BJ (cell line): Measurements from ENCODE around the gene HOXB3. TPM values are rescaled to one million over a fixed set of nuclear protein-coding genes. Genes with fewer than 3 reads are reported as not detected.

Experiments
- CTCF ChIA-PET: fragments of 350-600 bp; formaldehyde crosslinking; extraction: SDS; loops from one replicate; lab custom pipeline; 2021; ENCODE audit warnings: antibody characterized with exemption, inconsistent platforms; lab: Yijun Ruan, JAX
- POLR2A ChIA-PET: fragments of 300-600 bp; sonication (Branson Sonifier 250); formaldehyde crosslinking; extraction: SDS; loops from one replicate; lab custom pipeline; 2021; ENCODE audit warnings: antibody characterized with exemption; lab: Charles Lee
- DNase-seq: peaks from one replicate; pipeline ENCODE4 v3.0.0-alpha.2; 2011; ENCODE audit warnings: low read depth
- H3K27me3 ChIP-seq: 2 replicates; pipeline ENCODE4 v1.6.0; 2011; ENCODE audit warnings: low read length; ENCODE audit not compliant: control insufficient read depth, insufficient read depth
- H3K36me3 ChIP-seq: 2 replicates; pipeline ENCODE4 v1.5.1; 2011; ENCODE audit warnings: low read length; ENCODE audit not compliant: control insufficient read depth, insufficient read depth
- H3K4me3 ChIP-seq: 2 replicates; pipeline ENCODE4 v1.5.1; 2011; ENCODE audit warnings: low read depth, mild to moderate bottlenecking, control low read depth, low read length
- polyA plus RNA-seq: library from polyadenylated mRNA; depleted of rRNA; stranded (reverse); fragments of >200 nt; gene quantifications from 2 replicates; pipeline ENCODE4 v1.2.3, GENCODE V29; 2011
- TF ChIP-seq, protein P1 (sequence below): IDR thresholded peaks from 2 replicates; pipeline ENCODE4 v1.5.1; 2011; ENCODE audit warnings: low read depth, mild to moderate bottlenecking, control low read depth, inconsistent platforms, low read length, moderate library complexity; ENCODE audit not compliant: insufficient read depth

The HOXB3 gene
- polyA plus RNA-seq, 1 experiment, result not detected

DNA sequence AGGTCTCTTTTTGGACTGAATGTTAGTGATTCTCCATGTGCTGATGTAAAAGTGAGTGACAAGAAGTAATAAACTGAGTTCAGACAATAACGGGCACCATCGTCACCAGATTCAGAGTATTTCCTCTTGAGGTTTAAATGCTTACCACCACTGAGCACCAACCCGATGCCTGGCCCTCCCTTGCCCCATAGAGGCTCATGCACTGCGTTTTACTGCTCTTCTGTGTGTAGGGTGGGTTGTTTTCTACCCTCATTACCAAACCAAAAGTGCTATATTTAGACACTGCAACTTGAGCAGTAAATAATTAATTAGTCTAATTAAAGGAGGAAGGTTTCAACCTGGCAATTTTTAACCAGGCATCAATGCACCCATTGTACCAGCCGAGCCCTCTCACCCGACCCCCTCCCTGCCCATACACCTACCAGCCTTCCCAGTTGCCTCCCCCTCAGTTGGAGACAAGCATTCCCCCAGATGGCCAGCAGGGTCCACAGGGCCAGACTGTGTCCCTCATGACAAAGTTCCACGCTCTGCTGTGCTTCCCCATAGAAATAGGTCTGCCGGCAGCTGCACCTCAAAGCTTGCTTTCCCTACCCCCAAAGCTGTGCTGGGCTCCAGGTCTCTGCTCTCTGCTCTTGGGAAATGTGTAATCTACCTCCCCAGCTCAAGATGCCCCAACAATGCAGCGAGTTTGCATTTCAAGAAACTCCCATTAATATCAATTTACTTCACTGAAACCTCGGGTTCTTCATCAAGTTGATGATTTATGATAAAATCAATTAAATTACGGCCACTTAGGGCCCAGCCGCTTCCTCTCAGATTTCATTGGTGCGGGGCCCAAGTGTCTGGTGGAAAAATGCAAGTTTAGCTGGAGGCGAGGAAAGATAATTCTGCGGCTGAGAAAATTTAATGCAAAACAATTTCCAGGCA lies 27.9 kb downstream of the HOXB3 start:
- TF ChIP-seq, protein P1, sequence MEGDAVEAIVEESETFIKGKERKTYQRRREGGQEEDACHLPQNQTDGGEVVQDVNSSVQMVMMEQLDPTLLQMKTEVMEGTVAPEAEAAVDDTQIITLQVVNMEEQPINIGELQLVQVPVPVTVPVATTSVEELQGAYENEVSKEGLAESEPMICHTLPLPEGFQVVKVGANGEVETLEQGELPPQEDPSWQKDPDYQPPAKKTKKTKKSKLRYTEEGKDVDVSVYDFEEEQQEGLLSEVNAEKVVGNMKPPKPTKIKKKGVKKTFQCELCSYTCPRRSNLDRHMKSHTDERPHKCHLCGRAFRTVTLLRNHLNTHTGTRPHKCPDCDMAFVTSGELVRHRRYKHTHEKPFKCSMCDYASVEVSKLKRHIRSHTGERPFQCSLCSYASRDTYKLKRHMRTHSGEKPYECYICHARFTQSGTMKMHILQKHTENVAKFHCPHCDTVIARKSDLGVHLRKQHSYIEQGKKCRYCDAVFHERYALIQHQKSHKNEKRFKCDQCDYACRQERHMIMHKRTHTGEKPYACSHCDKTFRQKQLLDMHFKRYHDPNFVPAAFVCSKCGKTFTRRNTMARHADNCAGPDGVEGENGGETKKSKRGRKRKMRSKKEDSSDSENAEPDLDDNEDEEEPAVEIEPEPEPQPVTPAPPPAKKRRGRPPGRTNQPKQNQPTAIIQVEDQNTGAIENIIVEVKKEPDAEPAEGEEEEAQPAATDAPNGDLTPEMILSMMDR, result no peak
- ChIA-PET CTCF (interaction anchor here (0.9 to 1.2 kb wide), 3 partner anchors 15 to 106 kb away, joined by 3 to 5 read pairs (median 3); no protein-coding TSS in a partner anchor), POLR2A (no interaction called here)
- H3K4me3 ChIP-seq, result no peak overlapping the region
- no peaks in the 10 kb centered on the region for H3K36me3 ChIP-seq
- no peak for DNase-seq
- H3K27me3 ChIP-seq, result peaks cover 59% of the 10 kb centered on the region

DNA sequence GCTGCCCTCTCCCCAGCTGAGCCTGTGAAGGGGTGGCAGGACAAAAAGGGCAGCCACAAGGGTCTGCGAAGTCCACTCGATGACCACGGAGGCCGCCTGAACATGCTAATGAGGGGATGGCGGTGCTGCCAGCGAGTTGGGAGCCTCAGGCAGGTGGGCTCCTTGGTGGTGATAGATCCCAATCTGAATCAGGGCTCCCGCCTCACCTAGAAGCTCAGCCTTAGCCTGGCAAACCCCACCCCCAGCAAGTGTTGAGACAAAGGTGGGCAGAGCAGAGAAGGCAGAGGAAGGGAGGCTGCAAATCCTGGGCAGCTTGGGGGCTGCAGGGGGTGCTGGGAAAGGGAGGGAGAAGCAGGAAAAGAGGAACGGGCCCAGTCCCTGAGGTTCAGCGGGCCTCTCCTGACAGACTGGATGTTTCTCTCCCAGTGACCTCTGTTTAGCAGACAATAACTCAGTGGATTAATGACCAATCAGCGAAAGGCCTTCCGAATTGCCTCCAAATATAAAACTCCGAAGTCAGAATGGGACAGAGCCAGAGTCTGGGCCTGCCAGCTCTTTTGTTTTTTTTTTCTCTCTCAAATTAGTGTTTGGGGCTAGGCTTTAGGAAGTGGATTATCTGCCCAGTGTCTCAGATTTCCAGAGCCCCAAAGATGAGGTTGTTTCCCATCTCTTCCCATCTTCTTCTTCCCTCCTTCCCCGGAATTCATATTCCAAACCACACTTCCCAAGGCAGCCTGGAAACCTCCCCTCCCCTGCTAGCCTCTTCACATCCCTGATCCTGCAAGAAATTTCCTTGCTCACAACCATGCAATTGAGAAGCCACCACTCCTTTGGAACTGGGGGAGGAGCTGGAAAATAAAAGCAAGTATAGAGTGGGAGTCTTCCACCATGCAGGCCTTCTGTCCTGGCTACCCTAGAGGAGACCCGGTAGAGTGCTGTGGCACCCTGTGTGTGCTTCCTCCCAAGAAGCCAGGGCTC lies 29.9 kb downstream of the HOXB3 start:
- Histone ChIP-seq H3K27me3 (peaks cover 52% of the 10 kb centered on the region), H3K36me3 (no peaks in the 10 kb centered on the region), H3K4me3 (no peak overlapping the region)
- ChIA-PET CTCF (interaction anchor here (0.7 kb wide), 1 partner anchor 13 kb away, joined by 3 read pairs; no protein-coding TSS in a partner anchor), POLR2A (no interaction called here)
- DNase-seq, result no peak
- TF ChIP-seq, protein P1, result no peak

DNA sequence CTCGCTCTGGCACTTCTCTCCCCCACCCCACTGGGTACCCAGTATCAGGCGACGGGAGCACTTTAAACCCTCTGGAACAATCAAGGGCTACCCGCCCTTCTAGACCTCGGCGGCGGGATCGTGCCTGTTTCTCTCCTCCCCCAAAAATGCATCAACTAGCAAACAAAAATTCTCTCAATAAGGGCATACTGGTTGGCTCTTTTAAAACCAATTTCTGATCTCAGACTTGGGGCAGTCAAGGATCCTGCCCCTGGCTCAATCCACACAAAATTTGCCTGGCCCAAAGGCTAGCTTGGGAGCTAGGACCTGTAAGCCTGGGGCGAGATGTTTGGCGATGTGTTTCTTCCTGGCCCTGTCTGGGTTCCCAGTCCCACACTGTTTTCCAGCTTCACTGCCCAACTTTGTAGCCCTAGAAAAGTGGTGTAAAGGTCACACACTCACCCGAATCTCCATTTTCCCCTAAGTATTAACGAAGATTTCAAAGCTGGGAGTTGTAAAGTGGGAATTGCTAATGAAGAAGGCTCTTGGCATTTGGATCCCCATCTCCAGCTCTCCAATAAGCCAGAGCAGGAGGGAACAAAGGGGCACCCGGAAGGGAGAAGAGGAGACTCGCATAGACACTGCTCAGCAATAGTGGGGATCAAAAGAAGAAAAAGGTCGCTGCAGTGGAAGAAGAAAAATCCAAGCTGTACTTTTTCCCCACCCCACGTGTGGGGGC lies 30.8 kb downstream of the HOXB3 start:
- TF ChIP-seq, protein P1, result no peak
- no peaks in the 10 kb centered on the region for H3K36me3 ChIP-seq
- no peak for DNase-seq
- ChIA-PET CTCF (interaction anchor here (0.7 kb wide), 1 partner anchor 279 kb away, joined by 3 read pairs; no protein-coding TSS in a partner anchor), POLR2A (no interaction called here)
- peaks cover 49% of the 10 kb centered on the region for H3K27me3 ChIP-seq
- H3K4me3 ChIP-seq, result no peak overlapping the region

DNA sequence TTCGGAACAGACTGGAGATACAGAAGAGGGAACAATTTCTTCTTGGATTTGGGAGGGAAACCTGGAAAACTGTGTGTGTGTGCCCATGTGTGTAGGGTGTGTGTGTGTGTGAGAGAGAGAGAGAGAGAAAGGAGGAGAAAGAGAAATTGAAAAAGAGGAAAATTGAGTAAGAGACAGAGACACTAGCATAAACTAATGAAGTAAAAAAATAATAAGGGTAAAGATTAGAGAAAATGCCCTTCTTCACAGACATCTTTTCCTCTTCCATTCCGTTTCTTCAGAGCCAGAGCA lies 31.3 kb downstream of the HOXB3 start:
- CTCF ChIA-PET, result interaction anchor here (0.7 kb wide), 1 partner anchor 278 kb away, joined by 3 read pairs; no protein-coding TSS in a partner anchor
- H3K27me3 ChIP-seq, result peaks cover 49% of the 10 kb centered on the region

More for the DNA sequence above, 31.3 kb downstream of the HOXB3 start:
- no peak overlapping the region for H3K4me3 ChIP-seq
- no peaks in the 10 kb centered on the region for H3K36me3 ChIP-seq
- POLR2A ChIA-PET, result no interaction called here
- no peak for DNase-seq
- TF ChIP-seq, protein P1, result no peak
